H1 (cell line): ENCODE measurements around the gene ELP5. TPM values are rescaled to one million over a fixed set of nuclear protein-coding genes. Genes with fewer than 3 reads are reported as not detected.

Experiments
- CTCF ChIA-PET: fragments of 300-600 bp; sonication (Branson Sonifier 250); formaldehyde crosslinking; loops from one replicate; lab custom pipeline; 2021; ENCODE audit not compliant: partially characterized antibody; lab: Charles Lee
- POLR2A ChIA-PET: fragments of 300-600 bp; sonication (Branson Sonifier 250); formaldehyde crosslinking; loops from one replicate; lab custom pipeline; 2021; ENCODE audit warnings: inconsistent platforms; ENCODE audit not compliant: partially characterized antibody; lab: Charles Lee
- DNase-seq, 2 experiments: peaks; one replicate each; pipeline versions ENCODE4 v3.0.0 to v3.0.0-alpha.2; 2010 to 2022; ENCODE audit warnings: low spot score in 2 of 2, low read depth in 1 of 2, mixed read lengths in 1 of 2
- FAIRE-seq: peaks from 2 replicates; lab custom pipeline; 2011; peaks lifted over from hg19 to GRCh38; lab: Jason Lieb, UNC
- H2AFZ ChIP-seq: 2 replicates; pipeline ENCODE4 v1.8.1; 2012; ENCODE audit warnings: low read length, inconsistent platforms
- H2AK5ac ChIP-seq: 2 replicates; pipeline ENCODE4 v1.6.1; 2013; ENCODE audit warnings: low read depth, low read length
- H2BK120ac ChIP-seq: replicated peaks from 2 replicates; pipeline ENCODE3; 2013; ENCODE audit warnings: low read depth, low read length, inconsistent platforms
- H2BK12ac ChIP-seq: 2 replicates; pipeline ENCODE4 v1.6.1; 2013; ENCODE audit warnings: low read depth, low read length
- H2BK15ac ChIP-seq: 2 replicates; pipeline ENCODE4 v1.6.1; 2013; ENCODE audit warnings: low read length
- H2BK20ac ChIP-seq: 2 replicates; pipeline ENCODE4 v1.6.1; 2013; ENCODE audit warnings: low read length
- H2BK5ac ChIP-seq: 2 replicates; pipeline ENCODE4 v1.6.1; 2013; ENCODE audit warnings: low read depth, low read length
- H3K14ac ChIP-seq: 2 replicates; pipeline ENCODE4 v1.6.1; 2013; ENCODE audit warnings: inconsistent platforms; ENCODE audit not compliant: insufficient read length
- H3K18ac ChIP-seq: 2 replicates; pipeline ENCODE4 v1.6.1; 2013; ENCODE audit warnings: low read length; ENCODE audit errors: extremely low read depth
- H3K23ac ChIP-seq: 2 replicates; pipeline ENCODE4 v1.6.1; 2013; ENCODE audit warnings: inconsistent platforms; ENCODE audit not compliant: insufficient read length
- H3K23me2 ChIP-seq: 2 replicates; pipeline ENCODE4 v1.6.1; 2013; ENCODE audit warnings: low read depth, low read length
- H3K27ac ChIP-seq: 2 replicates; pipeline ENCODE4 v1.6.1; 2011; ENCODE audit warnings: low read depth, low read length, inconsistent platforms
- H3K27me3 ChIP-seq, 4 experiments: replicated peaks in 1 of 4; 1 replicate in 1 of 4; 2 replicates in 3 of 4; pipeline versions ENCODE4 v1.6.1 to v1.8.1; 2011 to 2013; ENCODE audit warnings: low read length in 3 of 4, mild to moderate bottlenecking in 3 of 4, inconsistent platforms in 2 of 4, mixed read lengths in 2 of 4, moderate library complexity in 1 of 4; ENCODE audit not compliant: control insufficient read depth in 3 of 4, insufficient read depth in 3 of 4; ENCODE audit errors: extremely low read depth in 1 of 4
- H3K36me3 ChIP-seq, 4 experiments: 2 replicates each; pipeline versions ENCODE4 v1.6.1 to v1.8.1; 2011 to 2013; ENCODE audit warnings: mild to moderate bottlenecking in 4 of 4, low read length in 3 of 4, moderate library complexity in 2 of 4, control low read depth in 1 of 4, inconsistent platforms in 1 of 4; ENCODE audit not compliant: insufficient read depth in 4 of 4, control insufficient read depth in 2 of 4
- H3K4ac ChIP-seq: replicated peaks from 2 replicates; pipeline ENCODE3; 2013; ENCODE audit warnings: low read length, low read depth, mixed read lengths, inconsistent platforms; ENCODE audit not compliant: insufficient read length
- H3K4me1 ChIP-seq, 4 experiments: replicated peaks in 1 of 4; 1 replicate in 1 of 4; 2 replicates in 3 of 4; pipeline versions ENCODE4 v1.6.1 to v1.8.1; 2011 to 2013; ENCODE audit warnings: low read length in 3 of 4, inconsistent platforms in 2 of 4, mixed read lengths in 1 of 4; ENCODE audit not compliant: insufficient read depth in 4 of 4, control insufficient read depth in 3 of 4
- H3K4me2 ChIP-seq, 2 experiments: 2 replicates each; pipeline versions ENCODE4 v1.6.1 to v1.8.1; 2011 to 2013; ENCODE audit warnings: low read depth in 2 of 2, low read length in 2 of 2, control low read depth in 1 of 2, inconsistent platforms in 1 of 2, mild to moderate bottlenecking in 1 of 2; ENCODE audit not compliant: insufficient read depth in 1 of 2
- H3K4me3 ChIP-seq, 4 experiments: fragments of 200-600, 300-600 bp in 1 of 4; sonication (generic), shearing (Covaris generic), sonication (Bioruptor Twin) in 1 of 4; 2 replicates each; pipeline versions ENCODE4 v1.5.1 to v1.8.1; 2011 to 2016; ENCODE audit warnings: low read length in 4 of 4, low read depth in 3 of 4, control low read depth in 2 of 4, inconsistent platforms in 2 of 4, mild to moderate bottlenecking in 2 of 4, mixed read lengths in 1 of 4, moderate library complexity in 1 of 4; ENCODE audit not compliant: insufficient read depth in 2 of 4; ENCODE audit errors: extremely low read depth in 1 of 4
- H3K56ac ChIP-seq: replicated peaks from 2 replicates; pipeline ENCODE3; 2013; ENCODE audit warnings: low read depth, mild to moderate bottlenecking, mixed read lengths, low read length, inconsistent platforms; ENCODE audit not compliant: insufficient read length
- H3K79me1 ChIP-seq: 2 replicates; pipeline ENCODE4 v1.6.1; 2013; ENCODE audit warnings: low read depth, low read length, control low read depth
- H3K79me2 ChIP-seq, 2 experiments: 2 replicates each; pipeline versions ENCODE4 v1.6.1 to v1.8.1; 2012 to 2013; ENCODE audit warnings: low read length in 2 of 2, mild to moderate bottlenecking in 2 of 2, inconsistent platforms in 1 of 2; ENCODE audit not compliant: insufficient read depth in 2 of 2, control insufficient read depth in 1 of 2
- H3K9ac ChIP-seq, 4 experiments: replicated peaks in 1 of 4; 1 replicate in 1 of 4; 2 replicates in 3 of 4; pipeline versions ENCODE4 v1.6.1 to v1.8.1; 2011 to 2013; ENCODE audit warnings: low read depth in 3 of 4, low read length in 3 of 4, control low read depth in 2 of 4, mild to moderate bottlenecking in 2 of 4, moderate library complexity in 2 of 4, inconsistent platforms in 1 of 4; ENCODE audit errors: extremely low read depth in 1 of 4
- H3K9me3 ChIP-seq, 2 experiments: 2 replicates each; pipeline versions ENCODE4 v1.6.1 to v1.8.1; 2012 to 2013; ENCODE audit warnings: mild to moderate bottlenecking in 2 of 2, moderate library complexity in 2 of 2, control low read depth in 1 of 2, inconsistent platforms in 1 of 2, low read depth in 1 of 2, low read length in 1 of 2, mixed read lengths in 1 of 2; ENCODE audit not compliant: insufficient read depth in 2 of 2
- H4K20me1 ChIP-seq, 2 experiments: replicated peaks in 1 of 2; 2 replicates each; pipeline versions ENCODE3 to v1.8.1; 2011 to 2013; ENCODE audit warnings: inconsistent platforms in 2 of 2, low read length in 2 of 2, mild to moderate bottlenecking in 1 of 2; ENCODE audit not compliant: insufficient read depth in 2 of 2, control insufficient read depth in 1 of 2
- H4K5ac ChIP-seq: 2 replicates; pipeline ENCODE4 v1.6.1; 2013; ENCODE audit warnings: low read length, low read depth, mixed read lengths, inconsistent platforms; ENCODE audit not compliant: insufficient read length
- H4K8ac ChIP-seq: 2 replicates; pipeline ENCODE4 v1.8.0; 2013; ENCODE audit warnings: mild to moderate bottlenecking, moderate library complexity, low read length, inconsistent platforms; ENCODE audit not compliant: insufficient read depth; ENCODE audit errors: extremely low read depth
- H4K91ac ChIP-seq: replicated peaks from 2 replicates; pipeline ENCODE3; 2013; ENCODE audit warnings: low read length, mixed read lengths, inconsistent platforms; ENCODE audit not compliant: insufficient read length
- E2F6 ChIP-seq: IDR thresholded peaks from 2 replicates; pipeline ENCODE4 v1.6.1; 2012; ENCODE audit warnings: inconsistent platforms
- EGR1 ChIP-seq: IDR thresholded peaks from 2 replicates; pipeline ENCODE4 v1.6.1; 2011; ENCODE audit warnings: low read depth, low read length, borderline replicate concordance
- GABPA ChIP-seq: IDR thresholded peaks from 2 replicates; pipeline ENCODE4 v1.6.1; 2011; ENCODE audit warnings: mild to moderate bottlenecking, low read length, moderate library complexity, borderline replicate concordance; ENCODE audit not compliant: insufficient read depth
- HDAC2 ChIP-seq, 2 experiments: fragments of 300-600 bp in 1 of 2; sonication (generic) in 1 of 2; IDR thresholded peaks; 2 replicates each; pipeline ENCODE4 v1.6.1; 2011 to 2012; ENCODE audit warnings: low read depth in 2 of 2, low read length in 2 of 2, mild to moderate bottlenecking in 2 of 2, moderate library complexity in 2 of 2, borderline replicate concordance in 1 of 2, inconsistent platforms in 1 of 2
- HDAC6 ChIP-seq: IDR thresholded peaks from one replicate; pipeline ENCODE4 v1.7.1; 2012; ENCODE audit warnings: low read depth, mild to moderate bottlenecking, inconsistent platforms, low read length, moderate library complexity
- NANOG ChIP-seq: IDR thresholded peaks from 2 replicates; pipeline ENCODE4 v1.6.1; 2011; ENCODE audit warnings: low read length, low read depth, mild to moderate bottlenecking, inconsistent platforms; ENCODE audit not compliant: insufficient read depth, poor library complexity, severe bottlenecking
- POU5F1 ChIP-seq: IDR thresholded peaks from 2 replicates; pipeline ENCODE4 v1.6.1; 2011; ENCODE audit warnings: low read depth, mild to moderate bottlenecking, low read length, moderate library complexity
- RBBP5 ChIP-seq: IDR thresholded peaks from 2 replicates; pipeline ENCODE4 v1.7.1; 2012; ENCODE audit warnings: low read depth, mild to moderate bottlenecking, inconsistent platforms, low read length, moderate library complexity, borderline replicate concordance
- WGBS, 2 experiments: shearing (Covaris generic) in 1 of 2; methylation state at CpG; one replicate each; pipeline versions ENCODE4 v1.1.6 to v1.1.7; 2013 to 2015; ENCODE audit warnings: low lambda C conversion rate in 2 of 2, mixed read lengths in 2 of 2, inconsistent platforms in 1 of 2, low coverage in 1 of 2, missing lambda C conversion rate in 1 of 2; ENCODE audit not compliant: insufficient replicate concordance in 2 of 2, insufficient coverage in 1 of 2, insufficient read length in 1 of 2; ENCODE audit errors: extremely low coverage in 1 of 2, missing lambda C conversion rate in 1 of 2; 5-methylcytosine and 5-hydroxymethylcytosine counted together
- polyA plus RNA-seq, 7 experiments: library from polyadenylated mRNA; depleted of rRNA in 3 of 7; stranded (reverse) in 5 of 7; unstranded in 2 of 7; fragments of >200 nt in 5 of 7; fragments of 200-250 nt in 2 of 7; gene quantifications; 1 replicate in 5 of 7; 2 replicates in 1 of 7; 4 replicates in 1 of 7; pipeline versions ENCODE4 v1.2.1 to v1.2.3, GENCODE V29; 2011 to 2013; ENCODE audit warnings: missing spikeins in 2 of 7, mixed read lengths in 2 of 7
- total RNA-seq: library from RNA; stranded (reverse); fragmentation: NEBNext Ultra II Directional; extraction: Animal tissue kit (Norgen Biotek cat#: 25700); gene quantifications from 2 replicates; pipeline ENCODE4 v1.2.1, GENCODE V29; 2021

Gene ELP5
- total and polyA plus RNA-seq, 2 of the 8 experiments (the other 6 are each of a cell fraction or from before 2014, with no cell fraction given): 75.4 to 107 TPM

- Histone ChIP-seq H3K14ac (no peak overlapping the region), H3K4me1 (peaks cover 0 to 20% (median 8%) of the 10 kb centered on the region in 4 experiments; a peak in 5 of 7 replicates), H2BK15ac (0 out of 2 replicates have a peak overlapping the region, but pooled peaks have one; percentile 72), H3K23me2 (peaks cover 11% of the 10 kb centered on the region), H4K20me1 (peaks cover 0 to 7% of the 10 kb centered on the region in 2 experiments), H3K23ac (no peak overlapping the region), H2BK20ac (no peak overlapping the region), H3K4me3 (peak overlapping the region; percentile 76 to 83 (median 78)), H2AFZ (peak overlapping the region; percentile 54; the same call in 1 of the 2 replicates), H3K27ac (no peak overlapping the region), H3K27me3 (peaks cover 0 to 13% (median 7%) of the 10 kb centered on the region in 4 experiments; a peak in 6 of 7 replicates), H3K79me2 (no peaks in the 10 kb centered on the region), H2AK5ac (no peak overlapping the region), H3K4ac (no peak overlapping the region), H4K5ac (no peak overlapping the region), H2BK5ac (no peak overlapping the region; the same call in 1 of the 2 replicates), H4K91ac (no peak overlapping the region), H3K4me2 (peak overlapping the region; percentile 45 to 100), H3K56ac (no peak overlapping the region), H2BK12ac (peak overlapping the region; percentile 27; the same call in 1 of the 2 replicates), H3K9me3 (no peaks in the 10 kb centered on the region), H4K8ac (peak overlapping the region; percentile 22; the same call in 1 of the 2 replicates), H3K18ac (no peak overlapping the region; the same call in 1 of the 2 replicates), H3K36me3 (peaks cover 0 to 6% (median 3%) of the 10 kb centered on the region in 4 experiments; a peak in 3 of 8 replicates), H3K79me1 (no peaks in the 10 kb centered on the region), H3K9ac (peak overlapping the region; percentile 46 to 75 (median 66)), H2BK120ac (no peak overlapping the region)
- FAIRE-seq: no peak
- DNase-seq: peak in 1 of 2 experiments; percentile 72
- WGBS, 2 experiments: 6% methylated on average over 31 of the region's 43 CpGs; no CpG with 5 or more reads in 1 of the 2 experiments
- CTCF ChIA-PET: interaction anchor here (0.5 to 4.8 kb wide), 18 partner anchors 9 to 303 kb away, joined by 3 to 46 read pairs (median 4); partner anchors contain the start of genes ACAP1, GABARAP, GPS2 and TMEM95
- POLR2A ChIA-PET: interaction anchor here (0.6 to 7.7 kb wide), 24 partner anchors 9 to 291 kb away, joined by 3 to 94 read pairs (median 6); partner anchors contain the start of genes ACADVL, CLDN7, CTDNEP1 and DLG4
- TF ChIP-seq E2F6 (0 out of 2 replicates have a peak, but pooled peaks have one; percentile 8), RBBP5 (0 out of 2 replicates have a peak, but pooled peaks have one; percentile 37), HDAC6 (no peak), POU5F1 (no peak), EGR1 (no peak), HDAC2 (IDR thresholded peaks at IDR 0.05; ENCODE audit: borderline replicate concordance in 1 of 2, low read depth in 2 of 2, low read length in 2 of 2) (no peak), NANOG (no peak), GABPA (no peak)
Measured at GRCh38 chr17:7281953-7282751, 30.1 kb downstream of the ELP5 start.
